ENCODE data around the gene RANBP3. TPM values are rescaled to one million over a fixed set of nuclear protein-coding genes. Genes with fewer than 3 reads are reported as not detected.
A peak's percentile ranks its signal among the peaks of the same experiment; 100 is the strongest.

RANBP3 gene
- total RNA-seq, 4 donors from 2014 or later = 43.8 to 60.1 (median 45.9) TPM

DNA sequence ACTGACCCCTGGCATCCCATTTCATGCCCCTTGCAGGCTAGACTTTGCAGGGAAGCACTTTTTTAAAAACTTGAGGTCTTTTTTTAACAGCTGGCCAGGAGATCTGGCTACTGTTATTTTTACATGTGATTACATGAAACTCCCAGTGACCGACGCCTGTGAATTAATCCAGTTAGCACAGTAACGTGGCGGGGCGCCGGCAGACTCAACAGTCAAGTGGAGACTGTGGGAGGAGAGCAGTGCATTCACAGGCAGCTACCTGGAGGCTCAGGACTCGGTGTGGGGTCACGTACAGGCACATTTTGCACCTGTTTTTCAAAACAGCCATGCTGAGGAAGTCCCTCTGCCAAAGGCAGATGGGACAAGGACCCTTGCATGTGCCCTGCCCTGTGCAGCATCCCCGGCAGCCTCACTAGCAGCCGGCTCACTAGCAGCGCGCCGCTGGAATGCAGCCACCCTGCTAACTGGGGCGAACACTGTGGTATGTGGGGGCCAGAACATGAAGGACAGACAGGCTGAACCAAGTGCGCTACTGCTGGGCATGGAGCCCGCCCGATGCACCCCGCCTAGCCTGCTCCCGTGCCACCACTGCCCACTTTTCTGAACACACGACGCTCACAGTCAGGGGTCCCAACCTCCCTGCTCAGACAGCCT, 45.2 kb downstream of the RANBP3 start:
- no peak for ATAC-seq (ENCODE audit: low FRiP score)
- DNase-seq (ENCODE audit: low spot score) = no peak
- TF ChIP-seq, protein P1, sequence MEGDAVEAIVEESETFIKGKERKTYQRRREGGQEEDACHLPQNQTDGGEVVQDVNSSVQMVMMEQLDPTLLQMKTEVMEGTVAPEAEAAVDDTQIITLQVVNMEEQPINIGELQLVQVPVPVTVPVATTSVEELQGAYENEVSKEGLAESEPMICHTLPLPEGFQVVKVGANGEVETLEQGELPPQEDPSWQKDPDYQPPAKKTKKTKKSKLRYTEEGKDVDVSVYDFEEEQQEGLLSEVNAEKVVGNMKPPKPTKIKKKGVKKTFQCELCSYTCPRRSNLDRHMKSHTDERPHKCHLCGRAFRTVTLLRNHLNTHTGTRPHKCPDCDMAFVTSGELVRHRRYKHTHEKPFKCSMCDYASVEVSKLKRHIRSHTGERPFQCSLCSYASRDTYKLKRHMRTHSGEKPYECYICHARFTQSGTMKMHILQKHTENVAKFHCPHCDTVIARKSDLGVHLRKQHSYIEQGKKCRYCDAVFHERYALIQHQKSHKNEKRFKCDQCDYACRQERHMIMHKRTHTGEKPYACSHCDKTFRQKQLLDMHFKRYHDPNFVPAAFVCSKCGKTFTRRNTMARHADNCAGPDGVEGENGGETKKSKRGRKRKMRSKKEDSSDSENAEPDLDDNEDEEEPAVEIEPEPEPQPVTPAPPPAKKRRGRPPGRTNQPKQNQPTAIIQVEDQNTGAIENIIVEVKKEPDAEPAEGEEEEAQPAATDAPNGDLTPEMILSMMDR (IDR thresholded peaks at IDR 0.05) = no peak

GRCh38 chr19:5932146-5932545, 45.8 kb downstream of the RANBP3 start:
- TF ChIP-seq, protein P1 (IDR thresholded peaks at IDR 0.05) = no peak
- no peak for ATAC-seq (ENCODE audit: low FRiP score)
- no peak for DNase-seq (ENCODE audit: low spot score)

- TF ChIP-seq, protein P1 (IDR thresholded peaks at IDR 0.05) = no peak
- ATAC-seq (ENCODE audit: low FRiP score) = no peak
- DNase-seq (ENCODE audit: low spot score) = no peak
Observed at GRCh38 chr19:5931251-5931650, 46.7 kb downstream of the RANBP3 start.

DNA sequence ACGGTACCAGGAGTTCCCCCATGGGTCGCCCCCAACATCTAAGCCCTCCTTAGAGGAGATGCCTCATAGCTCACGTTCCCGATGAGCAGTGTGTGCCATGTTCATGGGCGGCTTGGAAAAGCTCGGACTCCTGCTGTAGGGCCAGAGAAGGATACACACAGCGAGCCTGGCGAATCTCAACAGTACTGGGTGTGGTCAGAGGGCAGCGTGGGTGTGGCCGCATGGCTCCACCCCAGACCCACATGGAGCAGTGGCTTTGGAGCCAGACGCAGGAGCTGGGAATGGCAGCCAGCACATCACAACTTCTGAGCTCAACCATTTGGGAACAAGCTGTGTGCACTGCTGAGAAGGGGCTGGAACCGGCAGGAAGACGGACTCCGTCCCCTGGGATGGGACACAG, 48.3 kb downstream of the RANBP3 start:
- TF ChIP-seq, protein P1 (IDR thresholded peaks at IDR 0.05) = no peak
- DNase-seq (ENCODE audit: low spot score) = no peak
- ATAC-seq (ENCODE audit: low FRiP score) = no peak

DNA sequence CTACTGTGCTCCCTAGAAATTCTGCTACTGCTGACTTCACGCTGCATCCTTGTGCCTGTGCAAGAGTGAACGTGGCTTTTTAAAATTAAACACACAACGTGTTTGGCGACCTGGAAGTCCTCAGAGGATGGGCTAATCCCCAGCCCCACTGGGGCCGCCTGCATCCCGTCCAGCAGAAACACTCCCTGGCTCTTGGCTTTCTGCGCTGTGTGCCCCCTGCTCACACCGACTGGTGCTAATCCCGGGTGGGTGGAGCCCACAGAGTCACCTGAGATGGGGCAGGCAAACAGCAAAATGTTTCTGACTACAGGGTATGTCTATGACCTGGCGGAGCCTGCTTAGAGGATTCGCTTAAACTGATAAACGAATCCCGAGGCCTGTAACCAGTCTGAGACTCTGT, 48.8 kb downstream of the RANBP3 start:
- TF ChIP-seq, protein P1 (IDR thresholded peaks at IDR 0.05) = no peak
- DNase-seq (ENCODE audit: low spot score) (no peak), ATAC-seq (ENCODE audit: low FRiP score) (no peak)

DNA sequence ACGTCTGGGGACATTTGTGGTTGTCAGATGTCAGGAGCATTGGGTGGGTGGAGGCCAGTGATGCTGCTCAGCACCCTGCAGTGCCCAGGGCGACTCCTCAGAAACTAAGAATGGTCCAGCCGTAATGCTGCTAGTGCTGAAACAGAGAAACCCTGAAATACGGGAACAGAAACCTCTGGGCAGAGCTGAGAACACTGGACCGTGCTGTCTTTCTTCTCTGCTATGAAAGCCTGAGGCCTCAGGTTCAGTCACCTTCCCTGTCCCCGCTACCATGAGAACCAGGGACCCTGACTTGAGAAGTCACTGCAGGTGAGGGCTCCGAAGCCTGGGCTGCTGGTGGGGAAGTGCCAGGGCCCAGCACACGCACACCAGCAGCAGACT, 50.5 kb downstream of the RANBP3 start:
- DNase-seq (ENCODE audit: low spot score) (no peak), ATAC-seq (ENCODE audit: low FRiP score) (no peak)
- TF ChIP-seq, protein P1 (IDR thresholded peaks at IDR 0.05) = no peak

DNA sequence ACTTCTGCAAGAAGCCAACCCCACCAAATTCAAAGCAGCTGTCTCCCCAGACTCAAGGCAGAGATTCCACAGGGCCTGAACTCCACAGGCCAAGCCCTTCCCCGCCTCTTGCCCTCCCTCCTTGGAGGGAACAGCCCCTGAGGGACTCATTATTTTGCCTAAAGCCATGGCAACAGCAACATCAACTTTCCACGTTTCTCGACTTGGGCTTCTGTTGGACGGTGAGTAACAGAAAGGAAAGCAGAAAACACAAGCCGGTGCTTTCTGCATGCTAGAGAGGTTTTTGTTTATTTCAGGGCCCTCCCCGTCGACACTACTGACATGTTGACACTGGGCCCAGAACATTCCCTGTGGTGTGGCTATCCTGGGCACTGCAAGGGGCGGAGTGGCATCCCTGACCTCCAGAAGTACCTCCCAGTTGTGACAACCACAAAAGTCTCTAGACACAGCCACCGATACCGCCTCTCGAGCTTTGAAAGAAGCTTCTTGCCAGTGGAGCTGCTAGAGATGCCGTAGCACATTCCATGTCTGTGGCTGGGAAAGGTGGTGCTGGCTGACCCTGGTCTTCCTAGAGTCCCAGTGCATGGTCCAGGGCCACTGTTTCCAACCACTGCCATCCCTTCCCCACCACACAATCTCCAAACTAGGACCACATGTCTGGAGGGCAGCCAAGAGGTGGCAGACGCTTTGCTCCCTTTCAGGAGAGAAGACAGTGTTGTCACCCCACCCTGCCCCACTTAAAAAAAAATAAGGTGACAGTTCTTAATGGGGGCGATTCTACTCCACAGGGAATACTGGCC, 51.1 kb downstream of the RANBP3 start:
- TF ChIP-seq, protein P1 (IDR thresholded peaks at IDR 0.05) = no peak
- DNase-seq (ENCODE audit: low spot score) = no peak
- ATAC-seq (ENCODE audit: low FRiP score) = peak; percentile 34
